Vagina (tissue), 2 donors: ENCODE data around the gene PSPH.

Experiments
- POLR2A ChIP-seq, 2 donors: fragments of 450-650 bp; IDR thresholded peaks; one replicate each; pipeline ENCODE4 v1.6.1; 2017; ENCODE audit warnings: antibody characterized with exemption in 2 of 2, mild to moderate bottlenecking in 2 of 2, moderate library complexity in 2 of 2
- POLR2AphosphoS5 ChIP-seq, 2 donors: sonication (generic); formaldehyde crosslinking; IDR thresholded peaks; one replicate each; pipeline ENCODE4 v1.9.0; 2017; ENCODE audit warnings: antibody characterized with exemption in 2 of 2, mild to moderate bottlenecking in 2 of 2, low read depth in 1 of 2; ENCODE audit not compliant: insufficient read depth in 1 of 2
- TF ChIP-seq, protein P1 (sequence below), 3 experiments: fragments of 450-650 bp in 2 of 3; fragments of 200-600 bp in 1 of 3; sonication (generic) in 1 of 3; IDR thresholded peaks; one replicate each; pipeline ENCODE4 v1.5.1; 2017 to 2019; ENCODE audit warnings: antibody characterized with exemption in 3 of 3, mild to moderate bottlenecking in 2 of 3, moderate library complexity in 2 of 3

DNA sequence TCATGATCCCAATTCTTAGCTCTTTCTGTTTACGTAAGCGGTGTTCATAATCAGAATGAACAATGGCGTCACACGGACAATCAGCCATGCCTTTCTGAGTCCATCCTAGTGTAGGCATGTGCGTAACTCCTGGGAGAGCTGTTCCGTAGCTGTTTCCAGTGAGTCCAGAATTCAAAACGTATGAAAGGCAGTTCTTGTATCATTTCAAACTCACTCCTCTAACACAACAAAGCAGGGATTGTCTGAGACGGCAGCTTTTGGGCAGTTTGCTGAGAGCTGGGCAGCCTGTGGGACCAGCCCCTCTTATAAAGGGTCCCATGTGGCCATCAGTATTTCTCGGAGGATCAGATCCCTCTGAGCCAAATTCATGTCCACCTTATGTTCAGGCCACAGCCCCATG lies 43.4 kb downstream of the PSPH start:
- TF ChIP-seq, protein P1, sequence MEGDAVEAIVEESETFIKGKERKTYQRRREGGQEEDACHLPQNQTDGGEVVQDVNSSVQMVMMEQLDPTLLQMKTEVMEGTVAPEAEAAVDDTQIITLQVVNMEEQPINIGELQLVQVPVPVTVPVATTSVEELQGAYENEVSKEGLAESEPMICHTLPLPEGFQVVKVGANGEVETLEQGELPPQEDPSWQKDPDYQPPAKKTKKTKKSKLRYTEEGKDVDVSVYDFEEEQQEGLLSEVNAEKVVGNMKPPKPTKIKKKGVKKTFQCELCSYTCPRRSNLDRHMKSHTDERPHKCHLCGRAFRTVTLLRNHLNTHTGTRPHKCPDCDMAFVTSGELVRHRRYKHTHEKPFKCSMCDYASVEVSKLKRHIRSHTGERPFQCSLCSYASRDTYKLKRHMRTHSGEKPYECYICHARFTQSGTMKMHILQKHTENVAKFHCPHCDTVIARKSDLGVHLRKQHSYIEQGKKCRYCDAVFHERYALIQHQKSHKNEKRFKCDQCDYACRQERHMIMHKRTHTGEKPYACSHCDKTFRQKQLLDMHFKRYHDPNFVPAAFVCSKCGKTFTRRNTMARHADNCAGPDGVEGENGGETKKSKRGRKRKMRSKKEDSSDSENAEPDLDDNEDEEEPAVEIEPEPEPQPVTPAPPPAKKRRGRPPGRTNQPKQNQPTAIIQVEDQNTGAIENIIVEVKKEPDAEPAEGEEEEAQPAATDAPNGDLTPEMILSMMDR (IDR thresholded peaks at IDR 0.05) = no peak
- no peak for TF ChIP-seq POLR2A (IDR thresholded peaks at IDR 0.05)
- TF ChIP-seq POLR2AphosphoS5 (IDR thresholded peaks at IDR 0.05; ENCODE audit: insufficient read depth in 1 of 2, low read depth in 1 of 2) = no peak
